NCI-H510A treated with DMSO at 0.1 percent for 48 hours (cell line): ENCODE data around the gene B3GALNT1.

Experiments
- DNase-seq: peaks from one replicate; lab custom pipeline; 2025; lab: John Stamatoyannopoulos, UW

The B3GALNT1 gene

GRCh38 chr3:161104561-161105551 lies at the start of gene B3GALNT1:
Gene B3GALNT1 (minus strand): TSS chr3:161105349. CDS start chr3:161086754, 18,595 bp downstream.
- peak; percentile 69 for DNase-seq

GRCh38 chr3:161153480-161153879 lies 48.3 kb upstream of the B3GALNT1 start:
- DNase-seq = no peak

- DNase-seq = no peak
Observed at GRCh38 chr3:161150001-161150525, 44.9 kb upstream of the B3GALNT1 start.

GRCh38 chr3:161149529-161149928 lies 44.4 kb upstream of the B3GALNT1 start:
- no peak for DNase-seq

- DNase-seq = no peak
Observed at GRCh38 chr3:161148832-161149475, 43.8 kb upstream of the B3GALNT1 start.

GRCh38 chr3:161142486-161142885 lies 37.3 kb upstream of the B3GALNT1 start:
- DNase-seq = no peak

- DNase-seq = no peak
Observed at GRCh38 chr3:161139686-161140085, 34.5 kb upstream of the B3GALNT1 start.

GRCh38 chr3:161137260-161137659 lies 32.1 kb upstream of the B3GALNT1 start:
- no peak for DNase-seq

GRCh38 chr3:161132391-161132790 lies 27.2 kb upstream of the B3GALNT1 start:
- no peak for DNase-seq

- no peak for DNase-seq
Observed at GRCh38 chr3:161126495-161126894, 21.3 kb upstream of the B3GALNT1 start.

GRCh38 chr3:161117646-161118045 lies 12.5 kb upstream of the B3GALNT1 start:
- no peak for DNase-seq

GRCh38 chr3:161108840-161109239 lies 3.7 kb upstream of the B3GALNT1 start:
- DNase-seq = no peak

- DNase-seq = no peak
Observed at GRCh38 chr3:161107311-161107710, 2.2 kb upstream of the B3GALNT1 start.

- DNase-seq = no peak
Observed at GRCh38 chr3:161103776-161104385, 1.3 kb downstream of the B3GALNT1 start.

GRCh38 chr3:161101609-161102008 lies 3.5 kb downstream of the B3GALNT1 start:
- DNase-seq = no peak

- no peak for DNase-seq
Observed at GRCh38 chr3:161100994-161101393, 4.2 kb downstream of the B3GALNT1 start.

GRCh38 chr3:161096771-161097367 lies 8.3 kb downstream of the B3GALNT1 start:
- peak; percentile 27 for DNase-seq

- DNase-seq = no peak
Observed at GRCh38 chr3:161093895-161094294, 11.3 kb downstream of the B3GALNT1 start.

GRCh38 chr3:161084277-161084676 lies 20.9 kb downstream of the B3GALNT1 start:
- DNase-seq = no peak

GRCh38 chr3:161083131-161083530 lies 22.0 kb downstream of the B3GALNT1 start:
- no peak for DNase-seq

GRCh38 chr3:161082063-161082462 lies 23.1 kb downstream of the B3GALNT1 start:
- no peak for DNase-seq

GRCh38 chr3:161081633-161082032 lies 23.5 kb downstream of the B3GALNT1 start:
- no peak for DNase-seq
